ENCODE data around the gene SAMD10. TPM values are rescaled to one million over a fixed set of nuclear protein-coding genes. Genes with fewer than 3 reads are reported as not detected.

The SAMD10 gene
- total RNA-seq, 4 donors from 2014 or later: 1.1 to 6.4 (median 5.0) TPM

- no peak overlapping the region for H3K4me3 ChIP-seq (replicated peaks in 1 of 3)
- no peak for DNase-seq
- no peak overlapping the region for H3K27ac ChIP-seq
- 90 to 100% methylated on average over 3 of the region's 3 CpGs for WGBS, 2 donors
- no peaks in the 10 kb centered on the region for H3K4me1 ChIP-seq
- intact Hi-C loops (cut with DNase I): no loop called here
- H3K36me3 ChIP-seq: peaks cover 37 to 62% of the 10 kb centered on the region in 2 donors
- H3K27me3 ChIP-seq: no peaks in the 10 kb centered on the region
- no peak for TF ChIP-seq POLR2A (IDR thresholded peaks at IDR 0.05)
- TF ChIP-seq CTCF (IDR thresholded peaks at IDR 0.05): no peak
- no peaks in the 10 kb centered on the region for H3K9me3 ChIP-seq
Observed at GRCh38 chr20:64006902-64007301, 27.5 kb upstream of the SAMD10 start.

- no peak overlapping the region for H3K4me3 ChIP-seq (replicated peaks in 1 of 3)
- no peaks in the 10 kb centered on the region for H3K27me3 ChIP-seq
- H3K27ac ChIP-seq: no peak overlapping the region
- no peaks in the 10 kb centered on the region for H3K9me3 ChIP-seq
- 91 to 98% methylated on average over 10 of the region's 10 CpGs for WGBS, 2 donors
- DNase-seq: no peak
- H3K4me1 ChIP-seq: no peaks in the 10 kb centered on the region
- TF ChIP-seq CTCF (IDR thresholded peaks at IDR 0.05) (no peak), POLR2A (IDR thresholded peaks at IDR 0.05) (no peak)
- peaks cover 37 to 64% of the 10 kb centered on the region in 2 donors for H3K36me3 ChIP-seq
- intact Hi-C loops (cut with DNase I): no loop called here
Observed at GRCh38 chr20:64006490-64006889, 27.0 kb upstream of the SAMD10 start.

- intact Hi-C loops (cut with DNase I): no loop called here
- peaks cover 37 to 64% of the 10 kb centered on the region in 2 donors for H3K36me3 ChIP-seq
- DNase-seq: no peak
- H3K4me1 ChIP-seq: no peaks in the 10 kb centered on the region
- TF ChIP-seq POLR2A (IDR thresholded peaks at IDR 0.05): no peak
- TF ChIP-seq CTCF (IDR thresholded peaks at IDR 0.05): no peak
- 77 to 79% methylated on average over 6 of the region's 6 CpGs for WGBS, 2 donors
- H3K27me3 ChIP-seq: no peaks in the 10 kb centered on the region
- no peaks in the 10 kb centered on the region for H3K9me3 ChIP-seq
- H3K27ac ChIP-seq: no peak overlapping the region
- H3K4me3 ChIP-seq (replicated peaks in 1 of 3): no peak overlapping the region
Observed at GRCh38 chr20:64005394-64005793, 26.0 kb upstream of the SAMD10 start.

GRCh38 chr20:64003960-64004725 is 24.7 kb upstream of the SAMD10 start:
- no peak overlapping the region for H3K27ac ChIP-seq
- no peaks in the 10 kb centered on the region for H3K27me3 ChIP-seq
- 82 to 86% methylated on average over 7 of the region's 7 CpGs for WGBS, 2 donors
- no peak overlapping the region for H3K4me3 ChIP-seq (replicated peaks in 1 of 3)
- no peak for DNase-seq
- H3K36me3 ChIP-seq: peaks cover 46 to 66% of the 10 kb centered on the region in 2 donors
- H3K9me3 ChIP-seq: no peaks in the 10 kb centered on the region
- TF ChIP-seq CTCF (IDR thresholded peaks at IDR 0.05) (no peak), POLR2A (IDR thresholded peaks at IDR 0.05) (no peak)
- intact Hi-C loops (cut with DNase I): no loop called here
- H3K4me1 ChIP-seq: no peaks in the 10 kb centered on the region

GRCh38 chr20:64001607-64002011 is 22.2 kb upstream of the SAMD10 start:
- H3K36me3 ChIP-seq: peaks cover 68 to 76% of the 10 kb centered on the region in 2 donors
- no peak for TF ChIP-seq POLR2A (IDR thresholded peaks at IDR 0.05)
- TF ChIP-seq CTCF (IDR thresholded peaks at IDR 0.05): no peak
- 86 to 90% methylated on average over 11 of the region's 11 CpGs for WGBS, 2 donors
- H3K4me3 ChIP-seq (replicated peaks in 1 of 3): no peak overlapping the region
- DNase-seq: no peak
- no peaks in the 10 kb centered on the region for H3K27me3 ChIP-seq
- intact Hi-C loops (cut with DNase I): no loop called here
- H3K9me3 ChIP-seq: no peaks in the 10 kb centered on the region
- H3K27ac ChIP-seq: no peak overlapping the region
- no peaks in the 10 kb centered on the region for H3K4me1 ChIP-seq

Measured in thyroid gland (tissue), 4 donors.